ENCODE measurements around the gene AFMID.
"Not testable (repeated sequence)": the region's sequence is repeated elsewhere in the genome, so short reads cannot be mapped to it uniquely, and the experiment has no call there.

GRCh38 chr17:78253636-78253945 is 66.4 kb downstream of the AFMID start:
- not testable (repeated sequence) for TF ChIP-seq CTCF (IDR thresholded peaks at IDR 0.05); TEAD4 (CRISPR knock-in tag; IDR thresholded peaks at IDR 0.05); ZBTB43 (CRISPR knock-in tag; IDR thresholded peaks at IDR 0.05); ZNF263 (CRISPR knock-in tag; IDR thresholded peaks at IDR 0.05; ENCODE audit: low read depth)
